ENCODE data around the gene STRN.
"Not testable (repeated sequence)": the region's sequence is repeated elsewhere in the genome, so short reads cannot be mapped to it uniquely, and the experiment has no call there.

STRN gene

GRCh38 chr2:36904636-36905035 lies 61.7 kb downstream of the STRN start:
- H3K4me3 ChIP-seq (replicated peaks; ENCODE audit: low read depth, low read length) = no peak overlapping the region
- DNase-seq (ENCODE audit: extremely low read depth, low read depth) = no peak
- TF ChIP-seq CTCF (IDR thresholded peaks at IDR 0.05; ENCODE audit: low read depth, low read length, missing control alignments) = no peak

GRCh38 chr2:36902385-36903120 lies 63.8 kb downstream of the STRN start:
- H3K4me3 ChIP-seq (replicated peaks; ENCODE audit: low read depth, low read length) = no peak overlapping the region
- no peak for TF ChIP-seq CTCF (IDR thresholded peaks at IDR 0.05; ENCODE audit: low read depth, low read length, missing control alignments)
- no peak for DNase-seq (ENCODE audit: extremely low read depth, low read depth)

GRCh38 chr2:36892805-36893204 lies 73.5 kb downstream of the STRN start:
- TF ChIP-seq CTCF (IDR thresholded peaks at IDR 0.05; ENCODE audit: low read depth, low read length, missing control alignments) = no peak
- H3K4me3 ChIP-seq (replicated peaks; ENCODE audit: low read depth, low read length) = no peak overlapping the region
- no peak for DNase-seq (ENCODE audit: extremely low read depth, low read depth)

GRCh38 chr2:36889795-36890194 lies 76.5 kb downstream of the STRN start:
- no peak overlapping the region for H3K4me3 ChIP-seq (replicated peaks; ENCODE audit: low read depth, low read length)
- no peak for TF ChIP-seq CTCF (IDR thresholded peaks at IDR 0.05; ENCODE audit: low read depth, low read length, missing control alignments)
- DNase-seq (ENCODE audit: extremely low read depth, low read depth) = peak; percentile 89

GRCh38 chr2:36887095-36887494 lies 79.2 kb downstream of the STRN start:
- DNase-seq (ENCODE audit: extremely low read depth, low read depth); H3K4me3 ChIP-seq (replicated peaks; ENCODE audit: low read depth, low read length): not testable (repeated sequence)

- TF ChIP-seq CTCF (IDR thresholded peaks at IDR 0.05; ENCODE audit: low read depth, low read length, missing control alignments) = no peak
- DNase-seq (ENCODE audit: extremely low read depth, low read depth) = no peak
- H3K4me3 ChIP-seq (replicated peaks; ENCODE audit: low read depth, low read length) = no peak overlapping the region
Measured at GRCh38 chr2:36886664-36887063, 79.7 kb downstream of the STRN start.

- DNase-seq (ENCODE audit: extremely low read depth, low read depth) = no peak
- no peak for TF ChIP-seq CTCF (IDR thresholded peaks at IDR 0.05; ENCODE audit: low read depth, low read length, missing control alignments)
- no peak overlapping the region for H3K4me3 ChIP-seq (replicated peaks; ENCODE audit: low read depth, low read length)
Measured at GRCh38 chr2:36885605-36886004, 80.7 kb downstream of the STRN start.

Data from HFF-Myc (cell line).